ENCODE measurements around the gene RAB6B.

RAB6B gene

GRCh38 chr3:133792171-133792763, 103.4 kb downstream of the RAB6B start (continued):
- TF ChIP-seq CSRNP3 (CRISPR knock-in tag; IDR thresholded peaks at IDR 0.05) (no peak), SNAI2 (CRISPR knock-in tag; IDR thresholded peaks at IDR 0.05) (no peak), OSR1 (CRISPR knock-in tag; IDR thresholded peaks at IDR 0.05) (no peak), ZFP3 (CRISPR knock-in tag; IDR thresholded peaks at IDR 0.05) (no peak), ISL1 (CRISPR knock-in tag; IDR thresholded peaks at IDR 0.05) (no peak), RARB (CRISPR knock-in tag; IDR thresholded peaks at IDR 0.05) (no peak), TCF4 (CRISPR knock-in tag; IDR thresholded peaks at IDR 0.05; ENCODE audit: borderline replicate concordance) (no peak)

GRCh38 chr3:133788024-133788423, 107.7 kb downstream of the RAB6B start:
- ATAC-seq = no peak
- no peak for TF ChIP-seq PPARA (CRISPR knock-in tag; IDR thresholded peaks at IDR 0.05; ENCODE audit: borderline replicate concordance)
- no peak for TF ChIP-seq CSRNP3 (CRISPR knock-in tag; IDR thresholded peaks at IDR 0.05)
- TF ChIP-seq TOX (CRISPR knock-in tag; IDR thresholded peaks at IDR 0.05; ENCODE audit: borderline replicate concordance) = no peak
- no peak for TF ChIP-seq ZFP30 (CRISPR knock-in tag; IDR thresholded peaks at IDR 0.05)
- TF ChIP-seq SNAI2 (CRISPR knock-in tag; IDR thresholded peaks at IDR 0.05) = no peak
- TF ChIP-seq ZFP3 (CRISPR knock-in tag; IDR thresholded peaks at IDR 0.05) = no peak
- no peak for TF ChIP-seq CSDC2 (CRISPR knock-in tag; IDR thresholded peaks at IDR 0.05)
- no peak for TF ChIP-seq ZNF8 (CRISPR knock-in tag; IDR thresholded peaks at IDR 0.05)
- no peak for TF ChIP-seq ZC3H10 (CRISPR knock-in tag; IDR thresholded peaks at IDR 0.05)
- no peak for TF ChIP-seq BACH2 (CRISPR knock-in tag; IDR thresholded peaks at IDR 0.05; ENCODE audit: borderline replicate concordance)
- no peak for TF ChIP-seq CREB5 (CRISPR knock-in tag; IDR thresholded peaks at IDR 0.05; ENCODE audit: low read depth)
- TF ChIP-seq OSR1 (CRISPR knock-in tag; IDR thresholded peaks at IDR 0.05) = no peak
- no peak for TF ChIP-seq ZNF565 (CRISPR knock-in tag; conservative IDR thresholded peaks at IDR 0.05; ENCODE audit: low read depth)
- TF ChIP-seq, protein P1, sequence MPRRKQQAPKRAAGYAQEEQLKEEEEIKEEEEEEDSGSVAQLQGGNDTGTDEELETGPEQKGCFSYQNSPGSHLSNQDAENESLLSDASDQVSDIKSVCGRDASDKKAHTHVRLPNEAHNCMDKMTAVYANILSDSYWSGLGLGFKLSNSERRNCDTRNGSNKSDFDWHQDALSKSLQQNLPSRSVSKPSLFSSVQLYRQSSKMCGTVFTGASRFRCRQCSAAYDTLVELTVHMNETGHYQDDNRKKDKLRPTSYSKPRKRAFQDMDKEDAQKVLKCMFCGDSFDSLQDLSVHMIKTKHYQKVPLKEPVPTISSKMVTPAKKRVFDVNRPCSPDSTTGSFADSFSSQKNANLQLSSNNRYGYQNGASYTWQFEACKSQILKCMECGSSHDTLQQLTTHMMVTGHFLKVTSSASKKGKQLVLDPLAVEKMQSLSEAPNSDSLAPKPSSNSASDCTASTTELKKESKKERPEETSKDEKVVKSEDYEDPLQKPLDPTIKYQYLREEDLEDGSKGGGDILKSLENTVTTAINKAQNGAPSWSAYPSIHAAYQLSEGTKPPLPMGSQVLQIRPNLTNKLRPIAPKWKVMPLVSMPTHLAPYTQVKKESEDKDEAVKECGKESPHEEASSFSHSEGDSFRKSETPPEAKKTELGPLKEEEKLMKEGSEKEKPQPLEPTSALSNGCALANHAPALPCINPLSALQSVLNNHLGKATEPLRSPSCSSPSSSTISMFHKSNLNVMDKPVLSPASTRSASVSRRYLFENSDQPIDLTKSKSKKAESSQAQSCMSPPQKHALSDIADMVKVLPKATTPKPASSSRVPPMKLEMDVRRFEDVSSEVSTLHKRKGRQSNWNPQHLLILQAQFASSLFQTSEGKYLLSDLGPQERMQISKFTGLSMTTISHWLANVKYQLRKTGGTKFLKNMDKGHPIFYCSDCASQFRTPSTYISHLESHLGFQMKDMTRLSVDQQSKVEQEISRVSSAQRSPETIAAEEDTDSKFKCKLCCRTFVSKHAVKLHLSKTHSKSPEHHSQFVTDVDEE (CRISPR knock-in tag; IDR thresholded peaks at IDR 0.05) = no peak

DNA sequence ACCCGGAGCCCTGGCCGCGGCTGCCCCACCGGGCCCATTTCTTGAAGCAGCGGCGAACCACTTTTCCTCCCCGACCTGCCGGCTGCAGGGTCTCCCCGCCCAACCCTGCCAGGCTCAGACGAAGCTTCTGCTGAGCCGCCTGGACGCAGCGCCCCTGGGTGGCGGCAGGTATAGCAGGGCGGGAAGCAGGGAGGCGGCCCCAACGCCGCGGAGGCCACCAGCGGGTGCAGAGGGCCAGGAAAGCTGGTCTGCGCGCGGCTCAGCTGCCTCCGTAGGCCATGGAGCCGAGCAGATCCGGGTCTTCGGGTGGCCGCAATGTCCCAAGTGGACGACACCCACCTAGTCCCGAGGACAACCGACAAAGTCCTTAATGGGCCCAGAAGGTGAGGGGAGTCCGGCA, 111.9 kb downstream of the RAB6B start:
- ATAC-seq = no peak
- TF ChIP-seq ZNF8 (CRISPR knock-in tag; IDR thresholded peaks at IDR 0.05) (no peak), ZNF70 (CRISPR knock-in tag; IDR thresholded peaks at IDR 0.05) (no peak)

DNA sequence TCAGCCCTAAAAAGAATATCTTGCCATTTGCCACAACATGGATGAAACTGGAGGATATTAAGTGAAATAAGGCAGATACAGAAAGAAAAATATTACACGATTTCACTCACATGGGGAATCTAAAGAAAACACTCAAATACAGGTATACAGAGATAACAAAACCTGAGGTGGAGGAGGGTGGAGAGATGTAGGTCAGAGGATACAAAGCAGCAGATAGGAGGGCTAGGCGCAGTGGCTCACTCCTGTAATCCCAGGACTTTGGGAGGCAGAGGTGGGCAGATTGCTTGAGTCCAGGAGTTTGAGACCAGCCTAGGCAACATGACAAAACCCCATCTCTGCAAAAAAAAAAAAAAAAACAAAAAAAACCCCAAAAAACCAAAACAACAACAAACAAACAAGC, 113.2 kb downstream of the RAB6B start:
- ATAC-seq = no peak
- TF ChIP-seq ZC3H10 (CRISPR knock-in tag; IDR thresholded peaks at IDR 0.05) (no peak), ZNF70 (CRISPR knock-in tag; IDR thresholded peaks at IDR 0.05) (no peak), RARB (CRISPR knock-in tag; IDR thresholded peaks at IDR 0.05) (no peak), ZNF8 (CRISPR knock-in tag; IDR thresholded peaks at IDR 0.05) (no peak), ZFP30 (CRISPR knock-in tag; IDR thresholded peaks at IDR 0.05) (no peak), TOX (CRISPR knock-in tag; IDR thresholded peaks at IDR 0.05; ENCODE audit: borderline replicate concordance) (no peak), BACH2 (CRISPR knock-in tag; IDR thresholded peaks at IDR 0.05; ENCODE audit: borderline replicate concordance) (no peak), ESRRG (CRISPR knock-in tag; IDR thresholded peaks at IDR 0.05) (no peak), GLIS3 (CRISPR knock-in tag; IDR thresholded peaks at IDR 0.05) (no peak), CSRNP3 (CRISPR knock-in tag; IDR thresholded peaks at IDR 0.05) (no peak)

Data from SK-N-SH treated with all-trans-retinoic acid at 6 μM for 48 hours (cell line).